HG03066 (cell line): ENCODE data around the gene BRINP1.

Experiments used
- ATAC-seq: cut with Tn5 transposase; IDR thresholded peaks from one replicate; pipeline ENCODE4 v1.9.1; 2021; ENCODE audit warnings: low read depth; ENCODE audit not compliant: unreplicated experiment

BRINP1 gene

DNA sequence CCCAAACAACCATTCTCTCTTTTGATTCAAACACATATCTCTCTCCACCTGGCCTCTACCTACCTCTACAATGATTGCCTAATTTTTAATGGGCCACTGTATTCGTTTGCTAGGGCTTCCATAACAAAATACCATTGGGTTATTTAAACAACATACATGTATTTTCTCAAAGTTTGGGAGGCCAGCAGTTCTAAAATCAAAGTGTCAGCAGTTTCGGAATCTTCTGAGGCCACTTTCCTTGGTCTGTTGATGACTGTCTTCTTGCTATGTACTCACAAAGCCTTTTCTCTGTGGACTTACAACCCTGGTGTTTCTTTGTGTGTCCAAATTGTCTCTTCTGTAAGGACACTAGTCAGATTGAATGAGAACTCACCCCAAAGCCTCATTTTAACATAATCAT, 214.7 kb downstream of the BRINP1 start:
- ATAC-seq, result no peak

DNA sequence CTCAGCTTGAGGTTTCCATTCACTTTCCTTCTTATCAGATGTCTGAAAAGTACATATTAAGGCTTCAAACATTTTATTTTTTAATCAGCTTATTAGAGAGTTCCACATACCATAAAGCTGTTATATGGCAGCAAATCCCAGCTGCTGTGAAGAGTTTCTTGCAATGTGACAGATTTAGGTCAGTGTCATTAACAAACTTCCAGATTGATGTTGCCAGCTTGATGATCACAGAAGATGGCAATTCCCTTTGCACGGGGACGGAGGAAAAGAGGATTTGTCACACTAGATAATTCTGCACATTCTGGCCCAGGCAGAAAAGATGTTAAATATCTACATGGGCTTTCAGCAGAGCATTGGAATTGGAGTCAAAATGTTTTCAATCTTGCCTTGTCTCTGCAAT, 215.8 kb downstream of the BRINP1 start:
- no peak for ATAC-seq

DNA sequence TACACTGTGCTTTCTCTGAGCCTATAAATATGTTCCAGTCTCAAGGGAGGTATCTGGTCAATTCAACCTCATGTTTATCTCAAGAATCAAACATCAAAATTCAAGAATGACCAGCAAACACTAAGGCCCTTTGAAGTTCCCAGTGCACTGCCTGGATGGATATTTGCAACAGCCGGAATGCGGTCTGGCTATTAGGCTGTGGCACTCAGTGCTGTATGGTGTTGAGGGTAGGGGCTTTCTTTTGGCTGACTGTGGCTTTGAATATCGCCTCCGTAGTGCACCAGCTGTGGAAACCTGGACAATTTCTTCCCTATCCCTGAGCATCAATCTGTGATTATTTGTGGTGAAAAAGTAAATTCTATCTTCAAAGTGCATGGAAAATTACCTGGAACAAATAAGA, 220.4 kb downstream of the BRINP1 start:
- ATAC-seq, result no peak

GRCh38 chr9:119137479-119137878, 231.8 kb downstream of the BRINP1 start:
- ATAC-seq, result no peak

- ATAC-seq, result no peak
Observed at GRCh38 chr9:119126040-119126439, 243.2 kb downstream of the BRINP1 start.

GRCh38 chr9:119121899-119122298, 247.3 kb downstream of the BRINP1 start:
- no peak for ATAC-seq

GRCh38 chr9:119117409-119117808, 251.8 kb downstream of the BRINP1 start:
- no peak for ATAC-seq
